Measurements from ENCODE around the gene CRTAP.
A peak's percentile ranks its signal among the peaks of the same experiment; 100 is the strongest.
"Not testable (repeated sequence)": the region's sequence is repeated elsewhere in the genome, so short reads cannot be mapped to it uniquely, and the experiment has no call there.

The CRTAP gene

DNA sequence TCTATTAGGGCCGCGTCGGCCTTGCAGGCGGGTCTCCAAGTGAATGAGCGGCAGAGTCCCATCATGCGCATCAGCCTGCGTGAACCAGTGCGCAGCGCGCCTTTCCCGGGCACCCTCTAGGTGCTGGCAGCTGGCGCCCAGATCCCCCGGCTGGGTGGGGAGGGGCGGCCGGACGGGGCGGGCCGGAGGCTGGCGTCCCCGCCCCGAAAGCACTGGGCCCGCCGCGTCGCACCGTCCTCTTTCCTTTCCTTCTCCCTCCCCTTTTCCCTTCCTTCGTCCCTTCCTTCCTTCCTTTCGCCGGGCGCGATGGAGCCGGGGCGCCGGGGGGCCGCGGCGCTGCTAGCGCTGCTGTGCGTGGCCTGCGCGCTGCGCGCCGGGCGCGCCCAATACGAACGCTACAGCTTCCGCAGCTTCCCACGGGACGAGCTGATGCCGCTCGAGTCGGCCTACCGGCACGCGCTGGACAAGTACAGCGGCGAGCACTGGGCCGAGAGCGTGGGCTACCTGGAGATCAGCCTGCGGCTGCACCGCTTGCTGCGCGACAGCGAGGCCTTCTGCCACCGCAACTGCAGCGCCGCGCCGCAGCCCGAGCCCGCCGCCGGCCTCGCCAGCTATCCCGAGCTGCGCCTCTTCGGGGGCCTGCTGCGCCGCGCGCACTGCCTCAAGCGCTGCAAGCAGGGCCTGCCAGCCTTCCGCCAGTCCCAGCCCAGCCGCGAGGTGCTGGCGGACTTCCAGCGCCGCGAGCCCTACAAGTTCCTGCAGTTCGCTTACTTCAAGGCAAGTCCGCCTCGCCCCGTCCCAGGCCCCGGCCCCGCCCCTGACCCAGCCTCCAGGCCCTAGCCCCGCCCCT, at the start of gene CRTAP:
TSS of gene CRTAP (plus strand) at position 243 of the 850 bp plus-strand sequence. CDS start at position 307, 64 bp downstream.
- DNase-seq, result peak; percentile 94

DNA sequence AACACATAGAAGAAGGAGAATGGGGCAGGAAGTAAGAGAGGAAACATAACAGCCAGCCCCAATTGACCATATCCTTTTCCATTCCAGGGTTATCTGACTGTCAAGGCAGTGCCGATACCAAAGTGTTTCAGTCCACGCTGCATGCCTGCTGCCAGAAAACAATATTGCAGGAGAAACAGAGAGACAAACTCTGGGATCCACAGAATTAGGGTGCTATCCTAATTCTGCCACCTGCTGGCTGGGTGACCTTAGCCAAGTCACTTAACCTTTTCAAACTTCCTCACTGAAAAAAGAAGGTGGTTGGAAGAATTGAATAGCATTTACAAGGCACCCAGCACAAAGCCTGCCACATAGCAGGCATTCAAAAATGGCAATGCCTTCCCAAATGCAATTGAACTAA, 48.9 kb upstream of the CRTAP start:
- peak in 1 of 2 experiments; percentile 31 for DNase-seq

DNA sequence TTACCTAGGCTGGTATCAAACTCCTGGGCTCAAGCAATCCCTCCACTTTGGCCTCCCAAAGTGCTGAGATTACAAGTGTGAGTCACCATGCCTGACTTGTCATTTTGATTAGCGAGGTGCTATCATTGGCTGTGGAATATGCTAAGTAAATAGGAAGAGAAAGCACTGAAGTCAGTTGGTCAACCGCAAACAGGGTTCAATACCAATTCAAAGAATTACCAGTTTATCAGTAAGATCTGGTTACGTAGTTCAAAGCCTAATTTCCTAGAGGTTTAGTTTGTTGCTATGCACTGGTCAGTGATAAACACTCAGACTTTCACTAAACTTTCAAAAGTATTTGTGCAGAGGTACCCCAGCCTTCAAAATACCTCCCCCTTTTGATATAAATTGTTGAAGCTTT, 46.3 kb upstream of the CRTAP start:
- DNase-seq, result no peak

DNA sequence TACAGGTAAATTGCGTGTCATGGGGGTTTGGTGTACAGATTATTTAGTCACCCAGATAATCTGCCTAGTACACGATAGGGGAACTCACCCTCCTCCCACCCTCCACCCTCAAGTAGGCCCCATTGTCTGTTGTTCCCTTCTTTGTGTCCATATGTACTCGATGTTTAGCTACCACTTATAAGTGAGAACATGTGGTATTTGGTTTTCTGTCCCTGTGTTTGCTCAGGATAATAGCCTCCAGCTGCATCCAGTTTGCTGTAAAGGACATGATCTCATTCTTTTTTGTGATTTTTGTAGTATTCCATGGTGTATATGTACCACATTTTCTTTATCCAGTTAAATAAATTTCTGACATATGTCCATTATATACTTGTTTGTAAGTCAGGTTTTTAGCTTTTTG, 44.0 kb upstream of the CRTAP start:
- not testable (repeated sequence) for DNase-seq

DNA sequence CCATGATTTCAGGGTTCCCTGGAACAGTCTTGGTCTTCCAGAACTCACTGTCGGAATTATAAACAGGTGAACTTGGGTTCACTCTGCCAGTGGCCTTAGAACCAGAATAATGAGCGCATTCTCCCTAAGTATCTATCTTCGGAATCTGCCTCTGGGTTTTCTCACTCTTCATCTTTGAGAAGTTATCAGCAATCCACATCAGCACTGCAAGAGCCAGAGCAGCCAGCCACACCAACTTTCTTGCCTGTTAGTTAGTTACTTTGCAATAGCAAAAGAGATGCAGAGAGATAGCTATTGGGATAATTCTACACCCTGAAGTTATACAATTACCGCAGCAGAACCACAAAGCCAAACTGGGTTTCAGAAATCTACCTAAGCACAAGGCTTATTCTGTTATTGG, 42.6 kb upstream of the CRTAP start:
- DNase-seq, result no peak

DNA sequence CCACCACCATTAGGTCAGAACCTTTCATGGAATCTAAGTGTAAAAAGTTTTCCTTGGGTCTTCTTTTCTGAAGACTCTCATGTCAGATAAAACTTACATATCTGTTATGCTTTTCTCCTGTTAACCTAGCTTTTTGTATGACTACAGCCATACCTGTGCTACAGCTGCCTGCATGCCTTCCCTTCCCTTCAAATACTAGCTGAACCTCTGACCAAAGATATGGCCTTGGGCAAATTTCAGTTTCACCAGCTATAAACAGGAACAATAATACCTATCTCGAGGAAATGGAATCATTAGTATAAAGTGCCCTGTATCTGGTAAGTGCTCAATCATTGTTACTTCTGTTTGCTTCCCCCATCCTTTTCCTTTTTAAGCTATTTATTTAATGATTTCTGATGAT, 41.9 kb upstream of the CRTAP start:
- no peak for DNase-seq

DNA sequence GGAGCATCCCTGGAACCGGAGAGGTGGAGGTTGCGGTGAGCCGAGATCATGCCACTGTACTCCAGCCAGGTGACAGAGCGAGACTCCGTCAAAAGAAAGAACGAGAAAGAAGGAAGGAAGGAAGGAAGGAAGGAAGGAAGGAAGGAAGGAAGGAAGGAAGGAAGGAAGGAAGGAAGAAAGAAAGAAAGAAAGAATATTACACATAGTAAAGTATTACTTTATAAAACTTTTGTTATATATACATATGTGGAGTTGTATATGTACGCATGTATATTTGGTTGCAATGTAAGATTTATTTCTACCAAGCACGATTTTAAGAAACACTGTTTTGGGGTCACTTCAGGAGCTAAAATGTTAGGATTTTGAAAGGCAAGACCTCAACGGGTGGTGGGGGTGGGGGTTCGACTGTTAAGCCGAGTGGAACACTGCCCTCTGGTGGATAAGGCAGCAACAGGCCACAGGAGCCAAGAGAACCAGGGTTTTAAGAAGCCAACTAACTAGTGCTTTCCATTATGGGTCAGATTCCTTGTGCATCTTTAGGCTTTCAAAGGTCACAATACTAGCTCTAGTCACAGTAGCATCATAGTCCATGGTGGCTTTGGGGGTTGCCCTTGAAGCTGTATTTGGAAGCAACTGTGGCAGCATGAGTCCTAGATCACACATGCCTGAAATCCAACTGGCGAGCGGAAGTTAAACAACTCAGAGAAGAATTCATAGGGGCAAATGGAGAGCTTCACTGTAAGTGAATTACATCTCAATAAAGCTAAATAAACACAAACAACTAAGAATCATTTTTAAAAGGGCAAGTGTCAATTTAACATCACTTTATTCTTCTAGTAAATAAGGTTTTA, 39.4 kb upstream of the CRTAP start:
- DNase-seq, result peak; percentile 74 to 75

DNA sequence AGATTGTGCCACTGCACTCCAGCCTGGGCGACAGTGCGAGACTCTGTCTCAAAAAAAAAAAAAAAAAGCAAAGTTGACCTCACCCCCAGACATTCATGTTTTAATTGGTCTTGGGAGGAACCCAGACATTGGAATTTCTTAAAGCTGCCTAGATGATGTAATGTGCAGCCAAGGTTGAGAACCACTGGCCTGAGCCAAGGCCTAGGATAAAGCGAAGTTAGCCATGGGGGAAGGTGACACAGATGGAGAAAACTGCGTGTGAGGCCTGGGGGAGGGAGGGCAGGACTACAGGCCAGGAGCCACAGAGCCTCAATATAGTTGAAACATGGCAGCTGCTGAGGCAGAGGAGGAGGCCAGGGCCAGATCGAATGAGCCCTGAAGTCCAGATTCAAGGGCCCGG, 37.8 kb upstream of the CRTAP start:
- DNase-seq, result no peak

DNA sequence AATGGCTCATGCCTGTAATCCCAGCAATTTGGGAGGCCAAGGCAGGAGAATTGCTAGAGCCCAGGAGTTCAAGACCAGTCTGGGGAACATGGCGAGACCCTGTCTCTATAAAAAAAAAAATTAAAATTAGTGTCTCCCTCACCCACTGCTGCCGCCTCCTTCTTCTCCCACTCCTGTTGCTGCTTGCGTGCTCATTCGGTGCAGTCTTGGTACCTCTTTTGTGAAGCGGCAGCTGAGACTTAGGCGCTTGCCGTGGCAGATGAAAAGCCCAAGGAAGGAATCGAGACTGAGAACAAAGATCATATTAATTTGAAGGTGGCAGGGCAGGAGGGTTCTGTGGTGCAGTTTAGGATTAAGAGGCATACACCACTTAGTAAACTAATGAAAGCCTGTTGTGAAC, 36.9 kb upstream of the CRTAP start:
- no peak for DNase-seq

DNA sequence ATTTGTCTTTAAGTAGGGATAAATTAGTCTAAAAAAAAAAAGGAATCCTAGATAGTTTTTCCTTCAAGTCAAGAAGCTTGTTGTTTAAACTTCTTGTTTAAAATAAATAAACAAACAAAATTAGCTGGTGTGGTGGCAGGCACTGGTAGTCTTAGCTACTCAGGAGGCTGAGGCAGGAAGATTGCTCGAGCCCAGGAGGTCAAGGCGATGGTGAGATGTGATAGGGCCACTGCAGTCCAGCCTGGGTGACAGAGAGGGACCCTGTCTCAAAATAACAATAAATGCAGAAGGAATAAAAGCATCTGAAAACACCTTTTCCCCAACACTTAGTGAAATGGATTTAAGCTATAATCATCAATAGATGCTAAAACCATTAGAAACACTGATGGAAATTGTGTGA, 35.8 kb upstream of the CRTAP start:
- DNase-seq, result no peak

DNA sequence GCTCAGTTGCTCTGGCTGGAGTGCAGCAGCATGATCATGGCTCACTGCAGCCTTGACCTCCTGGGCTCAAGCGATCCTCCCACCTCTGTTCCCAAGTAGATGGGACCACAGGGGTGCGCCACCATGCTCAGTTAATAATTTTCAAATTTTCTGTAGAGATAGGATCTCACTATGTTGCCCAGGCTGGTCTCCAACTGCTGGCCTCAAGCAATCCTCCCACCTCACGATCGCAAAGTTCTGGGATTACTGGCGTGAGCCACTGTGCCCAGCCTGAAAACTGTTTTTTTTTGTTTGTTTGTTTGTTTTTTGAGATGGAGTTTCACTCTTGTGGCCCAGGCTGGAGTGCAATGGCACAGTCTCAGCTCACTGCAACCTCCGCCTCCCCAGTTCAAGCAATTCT, 34.0 kb upstream of the CRTAP start:
- DNase-seq, result not testable (repeated sequence)

DNA sequence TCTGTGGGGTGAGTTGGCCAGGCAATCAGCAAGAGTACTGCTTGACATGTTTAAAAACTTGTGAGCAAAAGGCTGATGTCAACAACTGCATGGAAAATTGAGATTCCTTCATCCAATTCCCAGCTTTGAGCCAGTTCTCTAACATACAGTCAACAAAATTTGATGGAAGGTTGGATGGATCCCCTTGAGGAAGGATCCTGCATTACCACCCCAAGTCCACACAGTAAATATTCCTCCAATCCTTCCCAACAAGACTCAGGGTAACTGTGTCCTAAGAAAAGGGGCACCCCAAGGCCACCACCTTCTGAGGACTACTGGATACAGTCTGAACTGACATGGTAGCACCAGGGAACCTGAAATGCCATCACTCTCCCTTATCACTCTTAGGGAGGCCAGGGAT, 32.0 kb upstream of the CRTAP start:
- no peak for DNase-seq

DNA sequence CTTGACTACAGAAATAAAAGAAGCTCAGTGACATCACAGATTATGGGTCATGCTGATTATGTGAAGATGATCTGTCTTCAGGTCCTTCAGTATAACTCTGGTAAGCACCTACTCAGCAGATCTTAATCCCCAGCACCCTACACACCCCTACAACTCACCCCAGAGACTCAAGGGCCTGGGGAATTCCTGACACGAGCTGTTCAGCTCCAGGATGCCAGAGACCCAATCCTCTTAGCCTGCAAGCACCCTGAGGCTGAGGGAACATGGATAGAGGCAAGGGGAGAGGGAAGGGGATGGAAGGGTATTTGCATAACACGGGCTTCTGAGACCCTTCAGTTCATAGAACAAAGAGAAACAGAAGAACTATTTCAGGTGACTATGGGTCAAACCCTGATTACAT, 29.9 kb upstream of the CRTAP start:
- DNase-seq, result no peak

DNA sequence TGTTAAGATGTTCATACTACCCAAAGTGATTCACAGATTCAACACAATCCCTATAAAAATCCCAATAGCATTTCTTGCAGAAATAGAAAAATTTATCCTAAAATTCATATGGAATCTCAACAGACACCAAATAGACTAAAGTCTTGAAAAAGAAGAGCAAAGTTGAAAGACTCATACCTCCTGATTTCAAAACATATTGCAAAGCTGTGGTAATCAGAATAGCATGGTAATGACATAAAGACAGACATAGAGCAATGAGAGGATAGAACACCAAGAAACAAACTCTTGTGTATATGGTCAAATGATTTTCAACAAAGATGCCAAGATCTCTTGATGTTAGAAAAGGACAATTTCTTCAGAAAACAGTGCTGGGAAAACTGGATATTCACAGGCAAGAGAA, 25.1 kb upstream of the CRTAP start:
- no peak for DNase-seq

DNA sequence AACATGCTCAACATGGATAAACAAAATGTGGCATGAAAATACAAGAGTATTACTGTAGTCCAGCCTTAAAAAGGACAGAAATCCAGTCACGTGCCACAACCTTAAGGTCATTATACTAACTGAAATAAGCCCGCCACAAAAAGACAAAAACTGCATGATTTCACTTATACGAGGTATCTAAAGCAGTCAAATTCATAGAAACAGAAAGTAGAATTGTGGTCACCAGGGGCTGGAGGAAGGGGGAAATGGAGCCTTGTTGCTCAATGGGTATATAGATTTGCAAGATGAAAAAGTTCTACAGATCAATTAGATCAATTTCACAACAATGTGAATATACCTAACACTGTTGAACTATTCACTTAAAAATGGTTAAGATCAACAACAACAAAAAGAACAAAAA, 24.3 kb upstream of the CRTAP start:
- peak; percentile 44 to 47 for DNase-seq

DNA sequence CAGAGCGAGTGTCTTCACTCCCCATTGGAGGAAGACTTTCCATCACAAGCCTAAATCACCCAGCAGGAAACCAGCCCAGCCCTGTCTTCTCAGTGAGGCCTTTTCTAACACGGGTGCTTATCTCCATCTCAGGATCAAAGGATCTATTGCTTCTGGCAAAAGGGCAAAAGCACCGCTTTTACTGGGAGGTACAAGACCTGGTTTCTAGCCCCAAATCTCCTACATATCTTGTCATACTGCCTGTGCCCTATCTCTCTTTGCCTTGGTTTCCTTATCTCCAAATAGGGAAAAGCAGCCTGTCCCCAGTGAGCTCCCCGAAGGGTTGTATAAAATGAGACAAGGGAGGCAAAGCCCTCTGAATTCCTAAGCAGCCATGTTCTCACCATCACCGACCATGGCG, 22.1 kb upstream of the CRTAP start:
- DNase-seq, result no peak

DNA sequence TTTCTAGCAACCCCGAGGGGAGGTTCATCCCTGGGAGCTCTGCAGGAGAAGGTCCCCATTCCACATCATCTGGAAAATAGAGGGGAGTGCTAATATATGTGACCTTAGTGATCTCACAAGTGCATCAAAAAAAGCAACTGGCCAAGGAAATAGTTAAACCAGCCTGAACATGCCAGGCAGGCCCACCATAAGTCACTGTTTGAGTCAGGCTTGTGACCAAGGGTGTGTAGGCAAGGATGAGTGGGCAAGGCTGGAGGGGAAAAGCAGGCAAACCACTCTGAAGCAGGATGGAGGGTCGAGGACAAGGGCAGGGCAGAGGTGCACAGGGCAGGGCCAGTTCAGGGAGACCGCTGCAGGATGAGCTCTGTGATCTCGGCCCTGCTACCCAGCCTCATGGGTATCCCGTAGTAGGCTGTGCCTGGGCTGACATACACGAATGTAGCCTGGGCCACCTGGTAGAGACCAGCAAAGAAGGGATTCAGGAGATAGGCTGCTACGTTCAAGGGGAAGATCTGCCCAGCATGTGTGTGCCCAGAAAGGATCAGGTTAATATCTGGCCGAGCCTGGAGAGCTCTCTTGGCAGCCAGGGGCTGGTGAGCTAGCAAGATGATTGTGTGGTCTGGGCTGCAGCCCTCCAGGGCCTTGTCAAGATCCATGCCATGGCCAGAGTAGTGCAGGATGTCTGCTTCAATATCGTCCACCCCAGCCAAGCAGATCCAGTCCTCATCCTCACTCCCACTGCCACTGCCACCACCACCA, 21.1 kb upstream of the CRTAP start:
- no peak for DNase-seq

DNA sequence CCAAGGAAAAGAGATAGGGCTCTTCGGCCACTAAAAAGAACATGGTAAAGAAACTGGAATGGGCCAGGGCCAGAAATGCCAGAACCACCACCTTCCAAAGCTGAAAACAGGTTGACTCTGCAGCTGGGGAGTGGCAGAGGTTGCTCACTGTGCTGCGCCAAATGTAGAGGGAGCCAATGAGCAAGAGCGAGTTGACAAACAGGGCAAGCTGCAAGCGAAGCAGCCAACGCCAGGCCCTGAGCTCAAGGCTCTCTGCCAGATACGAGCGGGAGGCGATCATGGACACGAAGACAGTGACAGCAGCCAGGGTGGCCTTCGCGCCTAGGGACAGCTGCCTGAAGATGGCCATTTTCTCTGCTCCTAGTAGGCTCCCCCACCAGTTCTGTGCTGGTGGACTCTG, 20.0 kb upstream of the CRTAP start:
- DNase-seq, result no peak

DNA sequence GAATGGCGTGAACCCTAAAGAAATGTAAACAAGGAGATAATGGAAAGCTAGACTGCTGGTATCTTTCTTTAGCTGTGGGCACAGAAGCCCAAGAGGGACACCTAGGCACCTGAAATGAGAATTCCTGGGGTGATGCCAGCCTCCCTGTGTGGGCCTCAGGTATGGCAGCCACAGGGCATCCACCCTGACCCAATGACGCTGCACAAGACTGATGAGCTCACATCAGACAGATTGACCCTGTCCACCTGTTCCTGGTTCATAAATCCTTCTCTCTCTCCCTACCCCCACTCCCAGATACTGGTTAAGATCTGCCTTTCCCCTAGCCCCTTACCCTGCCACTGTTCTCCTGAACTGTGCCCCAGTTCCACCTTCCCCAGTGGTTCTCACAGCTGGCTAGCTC, 18.4 kb upstream of the CRTAP start:
- no peak for DNase-seq

DNA sequence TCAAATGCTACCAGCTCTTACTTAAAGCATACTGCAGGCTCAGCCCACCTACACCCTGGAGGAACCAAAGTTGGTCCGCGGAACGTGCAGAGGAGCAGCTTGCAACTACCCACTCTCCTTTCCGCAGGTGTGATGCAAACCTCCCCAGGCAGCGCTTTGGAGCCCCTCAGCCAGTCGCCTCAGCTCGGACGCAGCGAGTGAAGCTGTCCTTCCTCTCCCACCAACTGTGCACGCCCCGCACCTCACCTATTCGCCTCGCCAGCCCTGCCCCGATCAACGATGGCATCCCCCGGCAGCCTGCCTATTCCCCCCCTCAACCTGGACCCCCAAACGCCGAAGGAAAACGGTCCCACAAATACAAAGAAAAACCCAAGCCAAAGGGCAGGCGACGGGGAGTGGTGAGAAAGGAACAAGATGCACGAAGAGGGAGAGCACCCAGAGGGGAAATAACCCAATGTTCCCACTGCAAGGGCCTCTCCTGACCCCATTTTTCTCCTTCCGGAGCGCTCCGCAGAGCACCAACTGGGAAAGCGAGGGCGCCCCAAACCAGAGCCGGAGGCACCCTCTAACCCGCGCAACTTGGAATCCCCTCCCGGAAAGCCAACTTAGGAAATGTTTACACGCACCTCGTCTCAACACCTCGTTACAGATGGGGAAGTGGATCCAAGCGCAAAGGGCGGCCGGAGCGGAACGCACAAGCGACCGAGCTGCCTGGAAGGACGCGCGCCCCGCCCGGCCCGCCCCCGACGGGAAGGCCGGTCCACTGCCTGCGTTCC, 17.5 kb upstream of the CRTAP start:
- peak; percentile 52 to 56 for DNase-seq

DNA sequence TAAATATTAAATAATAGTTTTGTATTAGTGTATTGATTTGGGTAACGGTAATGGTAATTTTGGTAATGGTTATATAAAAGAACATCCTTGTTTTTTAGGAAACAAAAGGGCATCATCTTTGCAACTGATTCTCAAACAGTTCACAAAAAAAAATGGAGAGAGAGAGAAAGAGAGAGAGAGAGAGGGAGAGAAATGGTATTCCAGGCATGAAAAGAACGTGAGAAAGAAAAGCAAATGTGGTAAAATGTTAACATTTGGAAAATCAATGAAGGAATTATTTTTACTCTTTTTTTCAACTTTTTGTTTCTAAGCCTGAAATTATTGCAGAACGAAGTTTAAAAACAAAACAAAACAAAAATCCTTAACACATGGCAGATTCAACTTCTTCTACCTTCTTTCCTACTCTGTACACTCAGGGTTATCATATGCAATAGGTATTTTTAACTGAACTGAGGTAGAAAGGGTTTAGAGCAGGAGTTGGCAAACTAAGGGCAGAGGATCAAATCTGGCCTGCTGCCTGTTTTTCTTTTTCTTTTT, 14.6 kb upstream of the CRTAP start:
- no peak for DNase-seq

DNA sequence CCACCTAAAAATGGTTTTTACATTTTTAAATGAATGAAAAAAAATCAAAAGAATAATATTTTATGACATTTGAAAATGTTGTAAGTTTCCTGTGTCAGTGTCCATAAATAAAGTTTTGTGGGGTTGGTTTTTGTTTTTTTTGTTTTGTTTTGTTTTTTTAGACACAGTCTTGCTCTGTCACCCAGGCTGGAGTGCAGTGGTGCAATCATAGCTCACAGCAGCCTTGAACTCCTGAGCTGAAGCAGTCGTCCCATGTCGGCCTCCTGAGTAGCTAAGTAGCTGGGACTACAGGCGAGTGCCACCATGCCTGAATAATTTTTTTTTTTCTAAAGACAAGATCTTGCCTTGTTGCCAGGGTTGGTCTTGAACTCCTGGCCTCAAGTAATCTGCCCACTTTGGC, 14.1 kb upstream of the CRTAP start:
- DNase-seq, result no peak
